Measurements from ENCODE around the gene LRP8. TPM values are rescaled to one million over a fixed set of nuclear protein-coding genes. Genes with fewer than 3 reads are reported as not detected.

Gene LRP8
- polyA plus RNA-seq, 1 of the 3 experiments (the other 2 are of a cell fraction), result 19.9 TPM

DNA sequence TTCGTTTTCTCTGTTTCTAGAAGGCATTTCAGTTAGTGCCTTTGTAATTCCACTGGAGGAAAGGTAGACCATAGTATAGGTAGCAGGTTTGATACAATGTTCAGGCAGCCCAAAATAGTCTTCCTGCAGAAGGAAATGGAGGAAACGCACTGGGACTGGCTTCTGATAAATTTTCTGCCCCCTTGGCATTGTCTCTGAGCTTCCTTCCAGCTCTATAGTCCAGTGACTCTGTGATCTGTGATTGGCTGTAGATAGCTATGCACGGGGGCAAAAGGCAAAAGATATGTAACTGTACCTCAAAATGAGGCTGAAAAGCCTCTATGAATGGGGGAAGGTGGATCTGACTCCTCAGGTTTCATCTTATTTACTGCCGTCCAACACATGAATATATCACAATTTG is 83.7 kb downstream of the LRP8 start:
- CTCF ChIA-PET, result no interaction called here
- Histone ChIP-seq H3K9ac (no peak overlapping the region), H2AFZ (ENCODE audit: low read depth) (no peak overlapping the region), H3F3A (replicated peaks; ENCODE audit: insufficient read depth) (peaks cover 14% of the 10 kb centered on the region), H4K20me1 (ENCODE audit: insufficient read depth) (no peaks in the 10 kb centered on the region), H3K9me2 (no peaks in the 10 kb centered on the region), H3K27me3 (ENCODE audit: insufficient read depth) (no peaks in the 10 kb centered on the region), H3K4me3 (ENCODE audit: low read depth in 2 of 2, low read length in 1 of 2) (no peak overlapping the region), H3K9me3 (no peaks in the 10 kb centered on the region), H3K79me2 (ENCODE audit: insufficient read depth) (no peaks in the 10 kb centered on the region), H3K4me2 (no peak overlapping the region), H3K27ac (ENCODE audit: low read depth in 2 of 2, low read length in 1 of 2) (no peak overlapping the region), H3K36me3 (replicated peaks in 1 of 2; ENCODE audit: control insufficient read depth in 1 of 2, insufficient read depth in 2 of 2, low read length in 1 of 2) (peaks cover 4 to 7% of the 10 kb centered on the region in 2 experiments), H3K4me1 (ENCODE audit: control insufficient read depth in 1 of 2, insufficient read depth in 2 of 2, low read depth in 1 of 2, low read length in 1 of 2) (peaks cover 0 to 2% of the 10 kb centered on the region in 2 experiments; a peak in 2 of 4 replicates)
- POLR2A ChIA-PET, result no interaction called here
- 78% methylated on average over 4 of the region's 4 CpGs for WGBS (ENCODE audit: low lambda C conversion rate)
- no peak for DNase-seq
- TF ChIP-seq NFIC (IDR thresholded peaks at IDR 0.05; ENCODE audit: borderline replicate concordance) (no peak), GABPA (IDR thresholded peaks at IDR 0.05; ENCODE audit: low read depth) (no peak), RXRA (IDR thresholded peaks at IDR 0.05; ENCODE audit: borderline replicate concordance, low read depth) (no peak), NRF1 (IDR thresholded peaks at IDR 0.05; ENCODE audit: low read depth, low read length) (no peak), CHD2 (IDR thresholded peaks at IDR 0.05; ENCODE audit: low read length, partially characterized antibody) (no peak), POLR2AphosphoS5 (IDR thresholded peaks at IDR 0.05; ENCODE audit: low read depth, low read length) (no peak), ZBTB33 (IDR thresholded peaks at IDR 0.05; ENCODE audit: borderline replicate concordance, low read depth) (no peak), MEF2A (IDR thresholded peaks at IDR 0.05; ENCODE audit: borderline replicate concordance, low read depth) (no peak), SMC3 (IDR thresholded peaks at IDR 0.05; ENCODE audit: low read depth, low read length) (no peak), TCF12 (IDR thresholded peaks at IDR 0.05) (no peak), GATA2 (CRISPR knock-in tag; IDR thresholded peaks at IDR 0.05) (no peak), YY1 (IDR thresholded peaks at IDR 0.05; ENCODE audit: low read depth) (no peak), TEAD4 (IDR thresholded peaks at IDR 0.05; ENCODE audit: borderline replicate concordance, insufficient read depth) (no peak)
- TF ChIP-seq, protein P1, sequence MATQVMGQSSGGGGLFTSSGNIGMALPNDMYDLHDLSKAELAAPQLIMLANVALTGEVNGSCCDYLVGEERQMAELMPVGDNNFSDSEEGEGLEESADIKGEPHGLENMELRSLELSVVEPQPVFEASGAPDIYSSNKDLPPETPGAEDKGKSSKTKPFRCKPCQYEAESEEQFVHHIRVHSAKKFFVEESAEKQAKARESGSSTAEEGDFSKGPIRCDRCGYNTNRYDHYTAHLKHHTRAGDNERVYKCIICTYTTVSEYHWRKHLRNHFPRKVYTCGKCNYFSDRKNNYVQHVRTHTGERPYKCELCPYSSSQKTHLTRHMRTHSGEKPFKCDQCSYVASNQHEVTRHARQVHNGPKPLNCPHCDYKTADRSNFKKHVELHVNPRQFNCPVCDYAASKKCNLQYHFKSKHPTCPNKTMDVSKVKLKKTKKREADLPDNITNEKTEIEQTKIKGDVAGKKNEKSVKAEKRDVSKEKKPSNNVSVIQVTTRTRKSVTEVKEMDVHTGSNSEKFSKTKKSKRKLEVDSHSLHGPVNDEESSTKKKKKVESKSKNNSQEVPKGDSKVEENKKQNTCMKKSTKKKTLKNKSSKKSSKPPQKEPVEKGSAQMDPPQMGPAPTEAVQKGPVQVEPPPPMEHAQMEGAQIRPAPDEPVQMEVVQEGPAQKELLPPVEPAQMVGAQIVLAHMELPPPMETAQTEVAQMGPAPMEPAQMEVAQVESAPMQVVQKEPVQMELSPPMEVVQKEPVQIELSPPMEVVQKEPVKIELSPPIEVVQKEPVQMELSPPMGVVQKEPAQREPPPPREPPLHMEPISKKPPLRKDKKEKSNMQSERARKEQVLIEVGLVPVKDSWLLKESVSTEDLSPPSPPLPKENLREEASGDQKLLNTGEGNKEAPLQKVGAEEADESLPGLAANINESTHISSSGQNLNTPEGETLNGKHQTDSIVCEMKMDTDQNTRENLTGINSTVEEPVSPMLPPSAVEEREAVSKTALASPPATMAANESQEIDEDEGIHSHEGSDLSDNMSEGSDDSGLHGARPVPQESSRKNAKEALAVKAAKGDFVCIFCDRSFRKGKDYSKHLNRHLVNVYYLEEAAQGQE (IDR thresholded peaks at IDR 0.05; ENCODE audit: low read depth, low read length), result no peak
- TF ChIP-seq, protein P2, sequence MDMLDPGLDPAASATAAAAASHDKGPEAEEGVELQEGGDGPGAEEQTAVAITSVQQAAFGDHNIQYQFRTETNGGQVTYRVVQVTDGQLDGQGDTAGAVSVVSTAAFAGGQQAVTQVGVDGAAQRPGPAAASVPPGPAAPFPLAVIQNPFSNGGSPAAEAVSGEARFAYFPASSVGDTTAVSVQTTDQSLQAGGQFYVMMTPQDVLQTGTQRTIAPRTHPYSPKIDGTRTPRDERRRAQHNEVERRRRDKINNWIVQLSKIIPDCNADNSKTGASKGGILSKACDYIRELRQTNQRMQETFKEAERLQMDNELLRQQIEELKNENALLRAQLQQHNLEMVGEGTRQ (IDR thresholded peaks at IDR 0.05; ENCODE audit: borderline replicate concordance, low read depth, low read length), result no peak
- TF ChIP-seq, protein P3, sequence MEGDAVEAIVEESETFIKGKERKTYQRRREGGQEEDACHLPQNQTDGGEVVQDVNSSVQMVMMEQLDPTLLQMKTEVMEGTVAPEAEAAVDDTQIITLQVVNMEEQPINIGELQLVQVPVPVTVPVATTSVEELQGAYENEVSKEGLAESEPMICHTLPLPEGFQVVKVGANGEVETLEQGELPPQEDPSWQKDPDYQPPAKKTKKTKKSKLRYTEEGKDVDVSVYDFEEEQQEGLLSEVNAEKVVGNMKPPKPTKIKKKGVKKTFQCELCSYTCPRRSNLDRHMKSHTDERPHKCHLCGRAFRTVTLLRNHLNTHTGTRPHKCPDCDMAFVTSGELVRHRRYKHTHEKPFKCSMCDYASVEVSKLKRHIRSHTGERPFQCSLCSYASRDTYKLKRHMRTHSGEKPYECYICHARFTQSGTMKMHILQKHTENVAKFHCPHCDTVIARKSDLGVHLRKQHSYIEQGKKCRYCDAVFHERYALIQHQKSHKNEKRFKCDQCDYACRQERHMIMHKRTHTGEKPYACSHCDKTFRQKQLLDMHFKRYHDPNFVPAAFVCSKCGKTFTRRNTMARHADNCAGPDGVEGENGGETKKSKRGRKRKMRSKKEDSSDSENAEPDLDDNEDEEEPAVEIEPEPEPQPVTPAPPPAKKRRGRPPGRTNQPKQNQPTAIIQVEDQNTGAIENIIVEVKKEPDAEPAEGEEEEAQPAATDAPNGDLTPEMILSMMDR (IDR thresholded peaks at IDR 0.05), result no peak

All from SK-N-SH (cell line).